Lower leg skin (tissue), 4 donors: ENCODE data around the gene UTF1. TPM values are rescaled to one million over a fixed set of nuclear protein-coding genes. Genes with fewer than 3 reads are reported as not detected.

Source experiments
- DNase-seq, 2 donors: peaks; one replicate each; pipeline ENCODE4 v3.0.0-alpha.2; 2019; ENCODE audit warnings: low spot score in 2 of 2
- H3K4me3 ChIP-seq: fragments of 200-600 bp; sonication (generic); 2 replicates; pipeline ENCODE4 v1.5.1; 2017; ENCODE audit warnings: mild to moderate bottlenecking, low read depth; ENCODE audit not compliant: poor library complexity, severe bottlenecking
- CTCF ChIP-seq, 3 donors: fragments of 450-650 bp; IDR thresholded peaks; one replicate each; pipeline ENCODE4 v1.5.1; 2016; ENCODE audit warnings: antibody characterized with exemption in 3 of 3, mild to moderate bottlenecking in 3 of 3, moderate library complexity in 2 of 3
- POLR2A ChIP-seq, 2 donors: fragments of 450-650 bp; IDR thresholded peaks; one replicate each; pipeline ENCODE4 v1.6.1; 2016 to 2017; ENCODE audit warnings: antibody characterized with exemption in 2 of 2, mild to moderate bottlenecking in 1 of 2, moderate library complexity in 1 of 2
- WGBS, 2 donors: methylation state at CpG; one replicate each; pipeline ENCODE4 v1.1.5; 2018; 5-methylcytosine and 5-hydroxymethylcytosine counted together
- intact Hi-C: fragments of 100-400 bp; cut with DNase I; formaldehyde crosslinking; loops from one replicate; pipeline ENCODE4 v1.15.0; 2023; ENCODE audit warnings: low total_unique reads
- total RNA-seq, 4 donors: library from RNA; depleted of rRNA; stranded (reverse); fragments of >200 nt; gene quantifications; one replicate each; pipeline ENCODE4 v1.1.0, GENCODE V29; 2016

Gene UTF1
- total RNA-seq, 4 donors from 2014 or later: not detected

- 82 to 85% methylated on average over 19 to 20 of the region's 21 CpGs for WGBS, 2 donors
- intact Hi-C loops: no loop called here
These were observed 36.2 kb downstream of the UTF1 start for GRCh38 chr10:133266056-133266795.

GRCh38 chr10:133267293-133267692 lies 37.3 kb downstream of the UTF1 start:
- intact Hi-C loops: no loop called here
- 73 to 74% methylated on average over 13 to 14 of the region's 14 CpGs for WGBS, 2 donors
- H3K4me3 ChIP-seq: no peak overlapping the region
- TF ChIP-seq POLR2A (IDR thresholded peaks at IDR 0.05) (no peak), CTCF (IDR thresholded peaks at IDR 0.05) (no peak)
- no peak for DNase-seq

More at GRCh38 chr10:133266056-133266795, 36.2 kb downstream of the UTF1 start:
- DNase-seq: no peak
- TF ChIP-seq POLR2A (IDR thresholded peaks at IDR 0.05): no peak
- no peak for TF ChIP-seq CTCF (IDR thresholded peaks at IDR 0.05)
- H3K4me3 ChIP-seq: no peak overlapping the region

DNA sequence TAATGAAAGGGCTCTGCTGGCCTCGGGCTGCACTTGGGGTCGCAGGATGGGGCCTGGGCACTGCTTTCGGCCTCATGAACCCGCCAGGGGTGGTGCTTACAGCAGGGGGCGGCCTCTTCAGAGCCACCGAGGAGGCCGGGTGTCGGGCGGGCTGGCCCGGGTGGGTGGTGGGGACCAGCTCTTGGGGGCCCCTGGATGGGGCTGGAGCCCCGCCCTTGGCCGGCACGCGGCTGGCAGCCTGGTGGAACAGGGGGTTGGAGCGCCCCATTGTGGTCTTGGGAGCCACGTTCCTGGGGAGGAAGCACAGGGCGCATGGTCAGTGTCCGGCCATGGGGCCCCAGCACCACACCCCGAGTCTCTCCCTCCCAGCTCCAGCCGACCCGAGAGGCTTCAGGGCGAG lies 37.8 kb downstream of the UTF1 start:
- TF ChIP-seq POLR2A (IDR thresholded peaks at IDR 0.05) (no peak), CTCF (IDR thresholded peaks at IDR 0.05) (no peak)
- WGBS, 2 donors: 68 to 91% methylated on average over 3 to 22 of the region's 22 CpGs
- no peak for DNase-seq
- no peak overlapping the region for H3K4me3 ChIP-seq
- intact Hi-C loops: no loop called here

GRCh38 chr10:133268532-133268931 lies 38.5 kb downstream of the UTF1 start:
- no peak for DNase-seq
- TF ChIP-seq POLR2A (IDR thresholded peaks at IDR 0.05) (no peak), CTCF (IDR thresholded peaks at IDR 0.05) (no peak)
- intact Hi-C loops: no loop called here
- no peak overlapping the region for H3K4me3 ChIP-seq
- WGBS, 2 donors: 84 to 93% methylated on average over 11 of the region's 22 CpGs

DNA sequence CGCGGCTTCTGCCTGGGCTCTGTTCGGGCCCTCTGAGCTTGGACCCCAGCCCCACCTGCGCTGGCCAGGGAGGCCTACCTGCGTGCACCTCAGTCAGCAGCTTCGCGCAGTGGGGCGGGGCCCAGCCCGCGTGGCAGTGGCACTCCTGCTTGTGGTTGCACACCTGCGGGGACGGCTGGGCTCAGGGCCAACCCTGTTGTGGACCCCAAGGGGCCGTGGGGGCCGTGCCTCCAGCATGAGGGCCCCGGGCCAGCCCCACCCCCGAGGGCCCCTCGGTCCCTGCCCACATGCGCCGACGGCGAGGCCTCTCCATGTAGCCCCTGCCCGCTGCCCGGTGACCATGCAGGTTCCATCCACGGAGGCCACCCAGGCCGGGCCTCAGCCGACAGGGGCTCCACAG lies 39.4 kb downstream of the UTF1 start:
- intact Hi-C loops: no loop called here
- TF ChIP-seq CTCF (IDR thresholded peaks at IDR 0.05) (no peak), POLR2A (IDR thresholded peaks at IDR 0.05) (no peak)
- no peak for DNase-seq
- H3K4me3 ChIP-seq: no peak overlapping the region
- WGBS, 2 donors: 76 to 88% methylated on average over 5 to 16 of the region's 26 CpGs

GRCh38 chr10:133270204-133270603 lies 40.2 kb downstream of the UTF1 start:
- intact Hi-C loops: no loop called here
- 81 to 88% methylated on average over 9 to 19 of the region's 20 CpGs for WGBS, 2 donors
- DNase-seq: no peak
- H3K4me3 ChIP-seq: no peak overlapping the region
- TF ChIP-seq POLR2A (IDR thresholded peaks at IDR 0.05): no peak
- no peak for TF ChIP-seq CTCF (IDR thresholded peaks at IDR 0.05)
